CD8-positive, alpha-beta memory T cell (primary cell): ENCODE measurements around the gene GFOD1. TPM values are rescaled to one million over a fixed set of nuclear protein-coding genes. Genes with fewer than 3 reads are reported as not detected.
"Not testable (repeated sequence)": the region's sequence is repeated elsewhere in the genome, so short reads cannot be mapped to it uniquely, and the experiment has no call there.

ENCODE experiments used
- CTCF ChIA-PET: fragments of 350-600 bp; sonication (Branson Sonifier 250); formaldehyde crosslinking; loops from one replicate; lab custom pipeline; 2021; ENCODE audit warnings: antibody characterized with exemption; lab: Charles Lee
- POLR2A ChIA-PET: fragments of 350-600 bp; sonication (Branson Sonifier 250); formaldehyde crosslinking; loops from one replicate; lab custom pipeline; 2021; ENCODE audit warnings: antibody characterized with exemption; lab: Charles Lee
- DNase-seq, 5 donors: peaks; one replicate each; pipeline versions ENCODE4 v3.0.0 to v3.0.0-alpha.2; 2020 to 2022; ENCODE audit warnings: mixed read lengths in 1 of 5
- H3K27ac ChIP-seq: one replicate; pipeline ENCODE4 v1.7.0; 2013; ENCODE audit warnings: low read depth, mild to moderate bottlenecking, low read length, moderate library complexity
- H3K27me3 ChIP-seq: 2 replicates; pipeline ENCODE4 v1.7.0; 2013; ENCODE audit warnings: low read length, mild to moderate bottlenecking; ENCODE audit not compliant: insufficient read depth, poor library complexity, severe bottlenecking
- H3K36me3 ChIP-seq: 2 replicates; pipeline ENCODE4 v1.7.0; 2013; ENCODE audit warnings: mild to moderate bottlenecking, low read length, moderate library complexity; ENCODE audit not compliant: insufficient read depth
- H3K4me1 ChIP-seq: 2 replicates; pipeline ENCODE4 v1.7.0; 2013; ENCODE audit warnings: mild to moderate bottlenecking, low read length, moderate library complexity; ENCODE audit not compliant: insufficient read depth
- H3K4me3 ChIP-seq: 2 replicates; pipeline ENCODE4 v1.7.0; 2013; ENCODE audit warnings: mild to moderate bottlenecking, low read length
- H3K9me3 ChIP-seq: 2 replicates; pipeline ENCODE4 v1.7.0; 2013; ENCODE audit warnings: mild to moderate bottlenecking, low read length
- H3K27ac Mint-ChIP-seq, 8 donors: one replicate each; pipeline ENCODE4 v1.8.0; 2020 to 2021; ENCODE audit warnings: mixed read lengths in 8 of 8, mild to moderate bottlenecking in 6 of 8, inconsistent platforms in 3 of 8, moderate library complexity in 3 of 8
- H3K27me3 Mint-ChIP-seq, 2 donors: one replicate each; pipeline ENCODE4 v1.8.0; 2020 to 2021; ENCODE audit warnings: mixed read lengths in 2 of 2, mild to moderate bottlenecking in 1 of 2, moderate library complexity in 1 of 2
- H3K36me3 Mint-ChIP-seq, 3 donors: one replicate each; pipeline ENCODE4 v1.8.0; 2020 to 2021; ENCODE audit warnings: mixed read lengths in 3 of 3, inconsistent platforms in 1 of 3, mild to moderate bottlenecking in 1 of 3
- H3K4me1 Mint-ChIP-seq, 3 donors: one replicate each; pipeline ENCODE4 v1.8.0; 2020 to 2021; ENCODE audit warnings: mixed read lengths in 3 of 3, inconsistent platforms in 1 of 3, mild to moderate bottlenecking in 1 of 3
- H3K4me3 Mint-ChIP-seq, 7 donors: one replicate each; pipeline ENCODE4 v1.8.0; 2020 to 2021; ENCODE audit warnings: mixed read lengths in 7 of 7, mild to moderate bottlenecking in 6 of 7, moderate library complexity in 4 of 7, inconsistent platforms in 2 of 7
- H3K9me3 Mint-ChIP-seq, 5 donors: one replicate each; pipeline ENCODE4 v1.8.0; 2020 to 2022; ENCODE audit warnings: mixed read lengths in 5 of 5, mild to moderate bottlenecking in 3 of 5, moderate library complexity in 2 of 5, inconsistent platforms in 1 of 5
- polyA plus RNA-seq: library from polyadenylated mRNA; unstranded; fragments of 300-500 nt; fragmentation: Illumina TruSeq; gene quantifications from one replicate; pipeline ENCODE4 v1.2.3, GENCODE V29; 2021
- total RNA-seq, 2 experiments: library from RNA; stranded (reverse); gene quantifications; one replicate each; pipeline ENCODE4 v1.2.3, GENCODE V29; 2021

GFOD1 gene
- total and polyA plus RNA-seq, 3 experiments from 2014 or later: 3.6 to 8.7 (median 8.2) TPM

GRCh38 chr6:13517116-13517515, 29.7 kb upstream of the GFOD1 start:
- POLR2A ChIA-PET: no interaction called here
- peaks cover 0 to 13% of the 10 kb centered on the region in 2 donors for H3K27me3 Mint-ChIP-seq
- CTCF ChIA-PET: no interaction called here
- Histone ChIP-seq H3K9me3 (no peaks in the 10 kb centered on the region), H3K27ac (no peak overlapping the region), H3K27me3 (no peaks in the 10 kb centered on the region), H3K36me3 (no peaks in the 10 kb centered on the region), H3K4me3 (no peak overlapping the region), H3K4me1 (no peaks in the 10 kb centered on the region)
- peaks cover 0 to 2% (median 0%) of the 10 kb centered on the region in 3 donors for H3K36me3 Mint-ChIP-seq
- no peak for DNase-seq
- no peak overlapping the region for H3K27ac Mint-ChIP-seq
- H3K4me1 Mint-ChIP-seq: no peaks in the 10 kb centered on the region
- H3K4me3 Mint-ChIP-seq: no peak overlapping the region
- H3K9me3 Mint-ChIP-seq: no peaks in the 10 kb centered on the region

GRCh38 chr6:13515912-13516311, 28.5 kb upstream of the GFOD1 start:
- Histone ChIP-seq H3K27me3 (no peaks in the 10 kb centered on the region), H3K4me1 (no peaks in the 10 kb centered on the region), H3K27ac (no peak overlapping the region), H3K4me3 (no peak overlapping the region), H3K36me3 (no peaks in the 10 kb centered on the region), H3K9me3 (no peaks in the 10 kb centered on the region)
- peaks cover 0 to 2% (median 0%) of the 10 kb centered on the region in 3 donors for H3K36me3 Mint-ChIP-seq
- DNase-seq: no peak
- H3K27me3 Mint-ChIP-seq: peaks cover 0 to 10% of the 10 kb centered on the region in 2 donors
- no peak overlapping the region for H3K4me3 Mint-ChIP-seq
- CTCF ChIA-PET: no interaction called here
- POLR2A ChIA-PET: no interaction called here
- no peak overlapping the region for H3K27ac Mint-ChIP-seq
- H3K4me1 Mint-ChIP-seq: no peaks in the 10 kb centered on the region
- no peaks in the 10 kb centered on the region for H3K9me3 Mint-ChIP-seq

GRCh38 chr6:13513626-13514502, 26.5 kb upstream of the GFOD1 start:
- Mint-ChIP-seq H3K4me1 (no peaks in the 10 kb centered on the region), H3K4me3 (no peak overlapping the region), H3K36me3 (no peaks in the 10 kb centered on the region), H3K27me3 (peaks cover 0 to 10% of the 10 kb centered on the region in 2 donors), H3K9me3 (no peaks in the 10 kb centered on the region), H3K27ac (peak overlapping the region in 1 of 8 donors; percentile 11)
- Histone ChIP-seq H3K27me3 (no peaks in the 10 kb centered on the region), H3K27ac (no peak overlapping the region), H3K4me3 (no peak overlapping the region), H3K4me1 (no peaks in the 10 kb centered on the region), H3K9me3 (no peaks in the 10 kb centered on the region), H3K36me3 (no peaks in the 10 kb centered on the region)
- ChIA-PET POLR2A (no interaction called here), CTCF (no interaction called here)
- DNase-seq: no peak

- Histone ChIP-seq H3K36me3 (no peaks in the 10 kb centered on the region), H3K27ac (no peak overlapping the region), H3K27me3 (no peaks in the 10 kb centered on the region), H3K4me3 (no peak overlapping the region), H3K9me3 (no peaks in the 10 kb centered on the region), H3K4me1 (no peaks in the 10 kb centered on the region)
- no peak overlapping the region for H3K27ac Mint-ChIP-seq
- ChIA-PET POLR2A (no interaction called here), CTCF (no interaction called here)
- no peaks in the 10 kb centered on the region for H3K9me3 Mint-ChIP-seq
- H3K4me3 Mint-ChIP-seq: no peak overlapping the region
- peaks cover 0 to 14% of the 10 kb centered on the region in 2 donors for H3K27me3 Mint-ChIP-seq
- H3K36me3 Mint-ChIP-seq: no peaks in the 10 kb centered on the region
- no peak for DNase-seq
- no peaks in the 10 kb centered on the region for H3K4me1 Mint-ChIP-seq
Measured at GRCh38 chr6:13512900-13513299, 25.5 kb upstream of the GFOD1 start.

GRCh38 chr6:13511913-13512717, 24.7 kb upstream of the GFOD1 start:
- POLR2A ChIA-PET: no interaction called here
- no peak overlapping the region for H3K4me3 Mint-ChIP-seq
- CTCF ChIA-PET: no interaction called here
- H3K9me3 ChIP-seq: no peaks in the 10 kb centered on the region
- no peaks in the 10 kb centered on the region for H3K27me3 ChIP-seq
- H3K4me1 Mint-ChIP-seq: no peaks in the 10 kb centered on the region
- peaks cover 0 to 14% of the 10 kb centered on the region in 2 donors for H3K27me3 Mint-ChIP-seq
- H3K4me3 ChIP-seq: no peak overlapping the region
- DNase-seq: no peak
- no peaks in the 10 kb centered on the region for H3K9me3 Mint-ChIP-seq
- H3K27ac ChIP-seq: no peak overlapping the region
- no peaks in the 10 kb centered on the region for H3K4me1 ChIP-seq
- H3K36me3 Mint-ChIP-seq: no peaks in the 10 kb centered on the region
- H3K36me3 ChIP-seq: no peaks in the 10 kb centered on the region
- no peak overlapping the region for H3K27ac Mint-ChIP-seq

- H3K9me3 Mint-ChIP-seq, H3K27ac Mint-ChIP-seq, H3K4me1 ChIP-seq, CTCF ChIA-PET, H3K27me3 ChIP-seq, H3K36me3 Mint-ChIP-seq, H3K9me3 ChIP-seq, H3K4me3 ChIP-seq, H3K36me3 ChIP-seq, H3K4me1 Mint-ChIP-seq, DNase-seq, H3K4me3 Mint-ChIP-seq, H3K27ac ChIP-seq, POLR2A ChIA-PET: not testable (repeated sequence)
- peaks cover 2 to 13% of the 10 kb centered on the region in 2 donors for H3K27me3 Mint-ChIP-seq
Measured at GRCh38 chr6:13511141-13511571, 23.8 kb upstream of the GFOD1 start.

GRCh38 chr6:13510433-13510832, 23.0 kb upstream of the GFOD1 start:
- POLR2A ChIA-PET, CTCF ChIA-PET, H3K27me3 ChIP-seq: not testable (repeated sequence)

More at GRCh38 chr6:13510433-13510832, 23.0 kb upstream of the GFOD1 start:
- not testable (repeated sequence) for H3K27me3 Mint-ChIP-seq, H3K36me3 ChIP-seq, DNase-seq, H3K36me3 Mint-ChIP-seq, H3K27ac Mint-ChIP-seq, H3K4me3 Mint-ChIP-seq, H3K9me3 Mint-ChIP-seq, H3K4me1 Mint-ChIP-seq, H3K4me3 ChIP-seq, H3K27ac ChIP-seq, H3K9me3 ChIP-seq, H3K4me1 ChIP-seq
